Heart right ventricle (tissue), 16 donors: ENCODE results near the gene NECAB2. TPM values are rescaled to one million over a fixed set of nuclear protein-coding genes. Genes with fewer than 3 reads are reported as not detected.

Source experiments
- ATAC-seq, 8 donors: fragments of 200-7000 bp; cut with Tn5 transposase; one replicate each; pipeline ENCODE4 v1.9.1; 2020; ENCODE audit warnings: mild to moderate bottlenecking in 8 of 8, moderate library complexity in 8 of 8, moderate number of reproducible peaks in 1 of 8
- DNase-seq, 2 donors: peaks; one replicate each; pipeline ENCODE4 v3.0.0-alpha.2; 2020
- H3K27ac ChIP-seq, 10 donors: fragments of 200-600 bp; sonication (generic) in 2 of 10; one replicate each; pipeline versions ENCODE4 v1.5.0 to v1.8.0; 2020 to 2022; ENCODE audit warnings: mild to moderate bottlenecking in 3 of 10
- H3K27me3 ChIP-seq, 7 donors: fragments of 200-600 bp; one replicate each; pipeline ENCODE4 v1.8.0; 2021 to 2022; ENCODE audit warnings: mild to moderate bottlenecking in 2 of 7
- H3K36me3 ChIP-seq, 9 donors: fragments of 200-600 bp; sonication (generic) in 1 of 9; one replicate each; pipeline versions ENCODE4 v1.5.0 to v1.8.0; 2020 to 2022; ENCODE audit warnings: mild to moderate bottlenecking in 2 of 9
- H3K4me1 ChIP-seq, 9 donors: fragments of 200-600 bp; sonication (generic) in 1 of 9; one replicate each; pipeline versions ENCODE4 v1.5.0 to v1.8.0; 2020 to 2022; ENCODE audit warnings: mild to moderate bottlenecking in 4 of 9
- H3K4me3 ChIP-seq, 10 donors: fragments of 200-600 bp; sonication (generic) in 2 of 10; one replicate each; pipeline versions ENCODE4 v1.5.0 to v1.8.0; 2020 to 2022; ENCODE audit warnings: mild to moderate bottlenecking in 7 of 10, moderate library complexity in 2 of 10
- H3K9me3 ChIP-seq, 11 donors: fragments of 200-600 bp in 10 of 11; sonication (generic) in 2 of 11; one replicate each; pipeline versions ENCODE4 v1.5.0 to v1.8.0; 2013 to 2022; ENCODE audit warnings: mild to moderate bottlenecking in 2 of 11, control low read depth in 1 of 11, moderate library complexity in 1 of 11
- CTCF ChIP-seq, 9 donors: fragments of 200-600 bp; sonication (generic) in 2 of 9; IDR thresholded peaks; one replicate each; pipeline versions ENCODE4 v1.5.0 to v1.8.0; 2021 to 2022; ENCODE audit warnings: antibody characterized with exemption in 9 of 9, mild to moderate bottlenecking in 5 of 9, moderate library complexity in 1 of 9
- WGBS, 2 donors: extraction: QIAGEN DNeasy Blood & Tissue Kit; methylation state at CpG; one replicate each; pipeline ENCODE4 v1.1.7; 2013; ENCODE audit warnings: inconsistent platforms in 1 of 2; 5-methylcytosine and 5-hydroxymethylcytosine counted together
- intact Hi-C, 10 donors: fragments of 100-400 bp; cut with DNase I; formaldehyde crosslinking; loops; one replicate each; pipeline versions ENCODE4 v1.11.1 to v1.14.2; 2022
- polyA plus RNA-seq, 2 donors: library from polyadenylated mRNA; stranded (reverse); fragments of 200-250 nt; gene quantifications; one replicate each; pipeline ENCODE4 v1.2.3, GENCODE V29; 2013
- total RNA-seq, 10 donors: library from RNA; stranded (reverse); fragmentation: NEBNext Ultra II Directional in 3 of 10; extraction: Animal tissue kit (Norgen Biotek cat#: 25700) in 3 of 10; gene quantifications; one replicate each; pipeline versions ENCODE4 v1.2.1 to v1.2.4, GENCODE V29; 2021 to 2023
- donor health status: Arrhythmogenic right ventricular cardiomyopathy.
- donor health status: ischemic (EF 13 %, LVEDD 7.1; RV severe dilation, severe dysfunction).
- donor health status: healthy with polysubstance abuse.
- donor health status: DM: no; HTN: yes; CAD: no.
- donor health status: DM: no; HTN: no; CAD: no.
- donor health status: ischemic (EF 25% LVEDD 6.9; RV normal size, moderate dysfunction).
- donor health status: ischemic (EF 25% LVEDD 5.7; RV mildly dilated, moderate dysfunction).
- donor health status: healthy.
- donor health status: DM: yes; HTN: yes; CAD: no.
- donor health status: Ischemic cardiomyopathy.
- donor health status: ischemic (EF 35%, LVEDD 5.7; RV mildly dilated, moderate dysfunction).
- donor health status: nonischemic (EF 11% LVEDD 7.7; RV severe dilation, severe dysfunction).
- donor health status: DM: yes; HTN: yes; CAD: no.
- donor health status: PGD.
- donor health status: ischemic (EF 29% LVEDD 5.4; RV normal size, mild dysfunction).
- donor health status: nonischemic (EF 23%, LVEDD 6.1; RV moderate dilation, normal function).

The NECAB2 gene
- total and polyA plus RNA-seq, 12 donors, result 0.32 to 3.2 (median 1.0) TPM

DNA sequence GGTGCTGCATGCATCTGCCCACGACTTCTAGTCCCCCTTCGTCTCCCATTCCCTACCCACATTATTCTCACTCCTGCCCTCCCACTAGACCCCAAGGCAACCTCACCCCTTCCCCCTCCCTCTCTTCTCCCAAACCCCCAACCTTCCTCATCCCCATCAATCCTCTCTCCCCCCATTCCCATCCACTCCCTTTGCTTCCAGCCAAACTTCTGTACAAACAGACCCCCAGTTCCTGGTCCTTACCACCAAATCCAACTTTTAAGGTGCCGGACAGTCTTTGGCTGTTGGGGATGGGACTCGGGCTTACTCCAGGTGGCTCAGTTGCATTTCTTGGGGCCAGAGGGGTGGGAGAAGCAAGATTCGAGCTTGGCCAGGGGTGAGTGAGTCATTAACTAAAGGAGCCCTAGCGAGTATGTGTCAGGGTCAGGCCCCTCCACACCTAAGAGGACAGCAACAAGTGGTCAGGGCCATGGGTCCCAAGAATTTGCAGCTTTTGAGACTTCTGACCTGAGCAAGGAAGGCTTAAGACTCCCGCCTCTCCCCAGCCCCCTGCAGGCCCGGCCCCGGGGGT, 74.3 kb downstream of the NECAB2 start, which contains the start of gene SLC38A8:
Gene SLC38A8 (minus strand): TSS at position 488 of the 571 bp plus-strand sequence. CDS start 638 bp downstream, outside the sequence.
- 70% methylated on average over 9 of the region's 9 CpGs for WGBS, 2 donors
- intact Hi-C loops, result loop anchor here in 2 of 10 donors (5.0 to 10.0 kb wide), 3 partner anchors 68 to 218 kb away; partner anchors contain the start of gene NECAB2 (in 1 of the 2)
- Histone ChIP-seq H3K27ac (no peak within 1 kb of the TSS), H3K9me3 (no peaks in the 10 kb centered on the region), H3K4me3 (no peak within 1 kb of the TSS), H3K27me3 (peaks cover 0 to 40% (median 6%) of the 10 kb centered on the region in 7 donors), H3K36me3 (no peaks in the 10 kb centered on the region), H3K4me1 (peaks cover 0 to 17% (median 6%) of the 10 kb centered on the region in 9 donors)
- no peak for ATAC-seq
- no peak for DNase-seq
- TF ChIP-seq CTCF (IDR thresholded peaks at IDR 0.05), result no peak

GRCh38 chr16:84042879-84043485, 74.9 kb downstream of the NECAB2 start:
- peaks cover 0 to 40% (median 6%) of the 10 kb centered on the region in 7 donors for H3K27me3 ChIP-seq
- DNase-seq, result no peak
- H3K4me1 ChIP-seq, result peaks cover 0 to 17% (median 6%) of the 10 kb centered on the region in 9 donors
- intact Hi-C loops, result loop anchor here in 2 of 10 donors (5.0 to 10.0 kb wide), 3 partner anchors 68 to 218 kb away; partner anchors contain the start of gene NECAB2 (in 1 of the 2)
- no peak overlapping the region for H3K4me3 ChIP-seq
- H3K27ac ChIP-seq, result no peak overlapping the region
- 37 to 50% methylated on average over 22 of the region's 22 CpGs for WGBS, 2 donors
- H3K36me3 ChIP-seq, result peaks cover 0 to 4% (median 0%) of the 10 kb centered on the region in 9 donors
- peak in 3 of 8 donors; percentile 31 to 69 (median 51) for ATAC-seq
- no peak for TF ChIP-seq CTCF (IDR thresholded peaks at IDR 0.05)
- H3K9me3 ChIP-seq, result no peaks in the 10 kb centered on the region

DNA sequence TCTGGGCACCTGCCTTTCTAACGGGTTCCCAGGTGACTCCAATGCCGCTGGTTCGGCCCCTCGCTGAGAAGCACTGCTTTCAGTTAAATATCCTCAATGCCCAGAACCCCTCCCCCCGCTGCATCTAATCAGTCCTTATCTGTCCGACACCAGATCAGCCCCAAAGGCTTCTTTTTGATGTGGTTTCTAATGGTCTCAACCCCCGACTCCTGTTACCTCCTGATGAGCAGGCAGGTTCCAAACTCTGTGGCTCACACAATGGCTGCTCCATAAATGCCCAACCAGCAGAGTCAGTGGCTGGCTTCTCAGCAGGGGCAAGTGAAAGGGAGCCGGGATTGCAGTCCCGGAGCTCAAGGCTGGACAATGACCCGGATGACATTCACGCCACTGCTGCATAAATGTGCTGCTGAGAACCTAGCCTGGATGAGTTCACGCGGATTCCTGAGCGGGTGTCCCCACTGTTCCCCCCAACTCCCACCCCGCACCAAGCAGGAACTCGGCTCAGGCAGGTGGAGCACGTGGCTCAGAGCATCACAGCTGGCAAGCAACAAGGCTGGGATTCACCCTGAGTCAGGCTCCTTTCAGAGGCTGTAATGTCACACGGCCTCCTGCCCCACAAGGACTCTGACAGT, 75.6 kb downstream of the NECAB2 start:
- DNase-seq (no peak), ATAC-seq (peak in 3 of 8 donors; percentile 20 to 27 (median 20))
- no peak for TF ChIP-seq CTCF (IDR thresholded peaks at IDR 0.05)
- H3K9me3 ChIP-seq, result no peaks in the 10 kb centered on the region
- no peak overlapping the region for H3K4me3 ChIP-seq
- peaks cover 0 to 17% (median 6%) of the 10 kb centered on the region in 9 donors for H3K4me1 ChIP-seq
- intact Hi-C loops, result loop anchor here in 2 of 10 donors (5.0 to 10.0 kb wide), 3 partner anchors 69 to 219 kb away; partner anchors contain the start of gene NECAB2 (in 1 of the 2)
- peaks cover 0 to 10% (median 0%) of the 10 kb centered on the region in 9 donors for H3K36me3 ChIP-seq
- peaks cover 0 to 40% (median 6%) of the 10 kb centered on the region in 7 donors for H3K27me3 ChIP-seq
- no peak overlapping the region for H3K27ac ChIP-seq
- WGBS, 2 donors, result 35 to 39% methylated on average over 18 of the region's 18 CpGs

GRCh38 chr16:84044118-84044488, 76.1 kb downstream of the NECAB2 start:
- 35 to 46% methylated on average over 5 of the region's 5 CpGs for WGBS, 2 donors
- Histone ChIP-seq H3K4me3 (no peak overlapping the region), H3K27me3 (peaks cover 0 to 40% (median 6%) of the 10 kb centered on the region in 7 donors), H3K4me1 (peaks cover 0 to 17% (median 6%) of the 10 kb centered on the region in 9 donors), H3K36me3 (peaks cover 0 to 15% (median 3%) of the 10 kb centered on the region in 9 donors), H3K9me3 (no peaks in the 10 kb centered on the region), H3K27ac (no peak overlapping the region)
- TF ChIP-seq CTCF (IDR thresholded peaks at IDR 0.05), result peak in 6 of 9 donors; percentile 23 to 44 (median 32)
- intact Hi-C loops, result loop anchor here in 2 of 10 donors (5.0 to 10.0 kb wide), 3 partner anchors 69 to 219 kb away; partner anchors contain the start of gene NECAB2 (in 1 of the 2)
- ATAC-seq, result peak in 2 of 8 donors; percentile 29 to 63
- no peak for DNase-seq
